Keratinocyte (primary cell): ENCODE measurements around the gene PTGES3. TPM values are rescaled to one million over a fixed set of nuclear protein-coding genes. Genes with fewer than 3 reads are reported as not detected.
"Not testable (repeated sequence)": the region's sequence is repeated elsewhere in the genome, so short reads cannot be mapped to it uniquely, and the experiment has no call there.

ENCODE experiments used
- DNase-seq: peaks from one replicate; pipeline ENCODE4 v3.0.0-alpha.2; 2011; ENCODE audit warnings: low read depth, missing footprints, low spot score
- FAIRE-seq: peaks from 2 replicates; lab custom pipeline; 2011; peaks lifted over from hg19 to GRCh38; lab: Jason Lieb, UNC
- H2AFZ ChIP-seq: 2 replicates; pipeline ENCODE4 v1.6.0; 2012; ENCODE audit warnings: low read length, control low read depth, inconsistent platforms; ENCODE audit not compliant: control insufficient read depth
- H3K27ac ChIP-seq: 2 replicates; pipeline ENCODE4 v1.5.1; 2011; ENCODE audit warnings: low read length; ENCODE audit not compliant: control insufficient read depth, insufficient read depth
- H3K27me3 ChIP-seq: 3 replicates; pipeline ENCODE4 v1.6.0; 2011; ENCODE audit warnings: low read length; ENCODE audit not compliant: control insufficient read depth, insufficient read depth; ENCODE audit errors: extremely low read depth
- H3K36me3 ChIP-seq, 2 experiments: 2 replicates in 1 of 2; 3 replicates in 1 of 2; pipeline ENCODE4 v1.5.1; 2011; ENCODE audit warnings: low read length in 2 of 2, mild to moderate bottlenecking in 1 of 2; ENCODE audit not compliant: control insufficient read depth in 2 of 2, insufficient read depth in 2 of 2; ENCODE audit errors: extremely low read depth in 1 of 2
- H3K4me1 ChIP-seq: 3 replicates; pipeline ENCODE4 v1.5.1; 2011; ENCODE audit warnings: low read length; ENCODE audit not compliant: control insufficient read depth, insufficient read depth; ENCODE audit errors: extremely low read depth
- H3K4me2 ChIP-seq: 3 replicates; pipeline ENCODE4 v1.6.0; 2011; ENCODE audit warnings: low read depth, low read length; ENCODE audit not compliant: control insufficient read depth, insufficient read depth; ENCODE audit errors: extremely low read depth
- H3K4me3 ChIP-seq, 3 experiments: fragments of 200-600 bp in 1 of 3; sonication (generic) in 1 of 3; 2 replicates in 2 of 3; 3 replicates in 1 of 3; pipeline ENCODE4 v1.5.1; 2011 to 2016; ENCODE audit warnings: low read length in 3 of 3, mild to moderate bottlenecking in 3 of 3, control low read depth in 2 of 3, inconsistent platforms in 1 of 3, low read depth in 1 of 3, mixed read lengths in 1 of 3, mixed run types in 1 of 3, moderate library complexity in 1 of 3; ENCODE audit not compliant: control insufficient read depth in 2 of 3, insufficient read depth in 2 of 3; ENCODE audit errors: extremely low read depth in 1 of 3
- H3K79me2 ChIP-seq: 2 replicates; pipeline ENCODE4 v1.6.0; 2012; ENCODE audit warnings: low read length; ENCODE audit not compliant: control insufficient read depth, insufficient read depth
- H3K9ac ChIP-seq: 3 replicates; pipeline ENCODE4 v1.6.0; 2011; ENCODE audit warnings: low read length; ENCODE audit not compliant: control insufficient read depth, insufficient read depth; ENCODE audit errors: extremely low read depth
- H3K9me1 ChIP-seq: 3 replicates; pipeline ENCODE4 v1.6.0; 2011; ENCODE audit warnings: low read length; ENCODE audit not compliant: control insufficient read depth, insufficient read depth; ENCODE audit errors: extremely low read depth
- H3K9me3 ChIP-seq: 2 replicates; pipeline ENCODE4 v1.5.1; 2012; ENCODE audit warnings: low read depth, low read length; ENCODE audit not compliant: control insufficient read depth
- H4K20me1 ChIP-seq: 3 replicates; pipeline ENCODE4 v1.6.0; 2011; ENCODE audit warnings: low read length; ENCODE audit not compliant: control insufficient read depth, insufficient read depth; ENCODE audit errors: extremely low read depth
- CTCF ChIP-seq, 3 experiments: IDR thresholded peaks in 1 of 3; conservative IDR thresholded peaks in 1 of 3; optimal IDR thresholded peaks in 1 of 3; 2 replicates in 2 of 3; 3 replicates in 1 of 3; pipeline versions ENCODE3 to v1.5.1; 2011; ENCODE audit warnings: low read length in 3 of 3, mild to moderate bottlenecking in 3 of 3, moderate library complexity in 2 of 3, control low read depth in 1 of 3, inconsistent platforms in 1 of 3; ENCODE audit not compliant: insufficient read depth in 2 of 3; ENCODE audit errors: extremely low read depth in 1 of 3
- EZH2 ChIP-seq: IDR thresholded peaks from one replicate; pipeline ENCODE4 v1.6.1; 2012; ENCODE audit warnings: inconsistent platforms, mild to moderate bottlenecking, low read length, moderate library complexity
- dilution Hi-C: fragments of 300-500 bp; cut with MboI; formaldehyde crosslinking; loops from one replicate; pipeline ENCODE4 v1.7.0; 2020; ENCODE audit warnings: low sequenced_read_pairs; ENCODE audit not compliant: extremely low pct_ligation_motif_present
- polyA minus RNA-seq, 3 experiments: library from RNA; depleted of rRNA, polyadenylated mRNA; stranded (reverse); fragments of >200 nt; gene quantifications; 1 replicate in 1 of 3; 2 replicates in 1 of 3; 3 replicates in 1 of 3; pipeline ENCODE4 v1.2.3, GENCODE V29; 2011
- polyA plus RNA-seq, 5 experiments: library from polyadenylated mRNA; depleted of rRNA in 3 of 5; stranded (reverse) in 3 of 5; stranded (forward) in 1 of 5; unstranded in 1 of 5; fragments of >200 nt; gene quantifications; 1 replicate in 1 of 5; 2 replicates in 3 of 5; 3 replicates in 1 of 5; pipeline versions ENCODE4 v1.2.1 to v1.2.3, GENCODE V29; 2011 to 2012; ENCODE audit warnings: missing spikeins in 2 of 5, low read depth in 1 of 5, low replicate concordance in 1 of 5

PTGES3 gene
- polyA plus RNA-seq, result 53.0 to 136 TPM (median 112 TPM) in 3 replicates
- 958 TPM for polyA plus RNA-seq (2011; ENCODE audit: low read depth)
- polyA plus RNA-seq (2011; cell fraction: cytosol; rRNA removed), result 94.7 and 154 TPM in 2 replicates
- polyA plus RNA-seq (2011; cell fraction: nucleus; rRNA removed), result 49.3 and 78.8 TPM in 2 replicates
- 191 and 202 TPM in 2 replicates for polyA plus RNA-seq (2012; ENCODE audit: low replicate concordance)
- 9.1 to 70.6 TPM (median 28.6 TPM) in 3 replicates for polyA minus RNA-seq
- 76.7 TPM for polyA minus RNA-seq (2011; cell fraction: cytosol; rRNA and poly(A)+ RNA removed)
- polyA minus RNA-seq (2011; cell fraction: nucleus; rRNA and poly(A)+ RNA removed), result 24.5 and 38.3 TPM in 2 replicates

- H3K4me1 ChIP-seq, result peaks cover 22% of the 10 kb centered on the region
- TF ChIP-seq EZH2 (no peak), CTCF (optimal IDR thresholded peaks at IDR 0.05 in 1 of 3, IDR thresholded peaks at IDR 0.05 in 1 of 3, conservative IDR thresholded peaks at IDR 0.05 in 1 of 3; ENCODE audit: extremely low read depth in 1 of 3, insufficient read depth in 2 of 3, low read length in 3 of 3) (no peak)
- peak within 1 kb of the TSS; percentile 93 to 99 (median 98) for H3K4me3 ChIP-seq
- DNase-seq (peak; percentile 82), FAIRE-seq (no peak)
- H3K9me3 ChIP-seq, result no peaks in the 10 kb centered on the region
- H3K9ac ChIP-seq, result peak within 1 kb of the TSS; percentile 97
- peak within 1 kb of the TSS; percentile 90 for H3K4me2 ChIP-seq
- peaks cover 45% of the 10 kb centered on the region for H3K79me2 ChIP-seq
- dilution Hi-C loops, result no loop called here
- H3K9me1 ChIP-seq, result no peaks in the 10 kb centered on the region
- peaks cover 8% of the 10 kb centered on the region for H4K20me1 ChIP-seq
- peak within 1 kb of the TSS; percentile 93 for H2AFZ ChIP-seq
- no peaks in the 10 kb centered on the region for H3K27me3 ChIP-seq
- peak within 1 kb of the TSS; percentile 98 for H3K27ac ChIP-seq
- peaks cover 0 to 4% of the 10 kb centered on the region in 2 experiments for H3K36me3 ChIP-seq
These were observed at the start of gene PTGES3 for GRCh38 chr12:56688129-56688845. TSS of gene PTGES3 (minus strand) at chr12:56688284. CDS start at chr12:56687999, 285 bp downstream.

- H3K27me3 ChIP-seq, result no peaks in the 10 kb centered on the region
- H3K36me3 ChIP-seq, result peaks cover 0 to 5% of the 10 kb centered on the region in 2 experiments
- no peak for TF ChIP-seq EZH2
- TF ChIP-seq CTCF (optimal IDR thresholded peaks at IDR 0.05 in 1 of 3, IDR thresholded peaks at IDR 0.05 in 1 of 3, conservative IDR thresholded peaks at IDR 0.05 in 1 of 3; ENCODE audit: extremely low read depth in 1 of 3, insufficient read depth in 2 of 3, low read length in 3 of 3), result no peak
- H3K79me2 ChIP-seq, result peaks cover 19% of the 10 kb centered on the region
- H3K4me3 ChIP-seq, result no peak overlapping the region
- no peak overlapping the region for H3K9ac ChIP-seq
- FAIRE-seq (no peak), DNase-seq (no peak)
- H3K9me1 ChIP-seq, result no peaks in the 10 kb centered on the region
- H2AFZ ChIP-seq, result no peak overlapping the region
- no peak overlapping the region for H3K27ac ChIP-seq
- peaks cover 4% of the 10 kb centered on the region for H4K20me1 ChIP-seq
- H3K9me3 ChIP-seq, result no peaks in the 10 kb centered on the region
- dilution Hi-C loops, result no loop called here
- no peak overlapping the region for H3K4me2 ChIP-seq
- peaks cover 6% of the 10 kb centered on the region for H3K4me1 ChIP-seq
These were observed 40.2 kb upstream of the PTGES3 start for GRCh38 chr12:56728139-56728861.

DNA sequence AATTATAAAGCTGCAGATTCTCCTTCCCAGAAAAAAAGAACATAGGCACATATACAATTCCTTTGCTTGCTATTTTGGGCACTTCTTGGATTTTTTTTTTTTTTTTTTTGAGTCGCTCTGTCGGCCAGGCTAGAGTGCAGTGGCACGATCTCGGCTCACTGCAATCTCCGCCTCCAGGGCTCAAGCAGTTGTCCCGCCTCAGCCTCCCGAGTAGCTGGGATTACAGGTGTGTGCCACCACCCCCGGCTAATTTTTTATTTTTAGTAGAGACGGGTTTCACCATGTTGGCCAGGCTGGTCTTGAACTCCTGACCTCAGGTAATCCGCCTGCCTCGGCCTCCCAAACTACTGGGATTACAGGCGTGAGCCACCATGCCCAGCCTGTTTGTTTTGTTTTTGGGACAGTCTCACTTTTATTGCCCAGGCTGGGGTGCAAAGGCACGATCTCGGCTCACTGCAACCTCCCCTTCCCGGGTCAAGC is 38.2 kb upstream of the PTGES3 start:
- H3K9me3 ChIP-seq, H3K4me3 ChIP-seq, FAIRE-seq, H3K27ac ChIP-seq, dilution Hi-C loops, DNase-seq, H2AFZ ChIP-seq, H3K27me3 ChIP-seq, H3K9me1 ChIP-seq: not testable (repeated sequence)
- H3K9ac ChIP-seq, result peak overlapping the region; percentile 100
- peak overlapping the region; percentile 87 for H3K4me2 ChIP-seq
- peaks cover 4 to 19% of the 10 kb centered on the region in 2 experiments for H3K36me3 ChIP-seq
- H3K79me2 ChIP-seq, result peaks cover 40% of the 10 kb centered on the region
- H3K4me1 ChIP-seq, result peaks cover 22% of the 10 kb centered on the region
- peaks cover 20% of the 10 kb centered on the region for H4K20me1 ChIP-seq
